NCI-H2227 (cell line): Measurements from ENCODE around the gene ITPR1.

Experiments used
- DNase-seq: peaks from one replicate; lab custom pipeline; 2025; ENCODE audit not compliant: unreplicated experiment; lab: John Stamatoyannopoulos, UW

The ITPR1 gene

DNA sequence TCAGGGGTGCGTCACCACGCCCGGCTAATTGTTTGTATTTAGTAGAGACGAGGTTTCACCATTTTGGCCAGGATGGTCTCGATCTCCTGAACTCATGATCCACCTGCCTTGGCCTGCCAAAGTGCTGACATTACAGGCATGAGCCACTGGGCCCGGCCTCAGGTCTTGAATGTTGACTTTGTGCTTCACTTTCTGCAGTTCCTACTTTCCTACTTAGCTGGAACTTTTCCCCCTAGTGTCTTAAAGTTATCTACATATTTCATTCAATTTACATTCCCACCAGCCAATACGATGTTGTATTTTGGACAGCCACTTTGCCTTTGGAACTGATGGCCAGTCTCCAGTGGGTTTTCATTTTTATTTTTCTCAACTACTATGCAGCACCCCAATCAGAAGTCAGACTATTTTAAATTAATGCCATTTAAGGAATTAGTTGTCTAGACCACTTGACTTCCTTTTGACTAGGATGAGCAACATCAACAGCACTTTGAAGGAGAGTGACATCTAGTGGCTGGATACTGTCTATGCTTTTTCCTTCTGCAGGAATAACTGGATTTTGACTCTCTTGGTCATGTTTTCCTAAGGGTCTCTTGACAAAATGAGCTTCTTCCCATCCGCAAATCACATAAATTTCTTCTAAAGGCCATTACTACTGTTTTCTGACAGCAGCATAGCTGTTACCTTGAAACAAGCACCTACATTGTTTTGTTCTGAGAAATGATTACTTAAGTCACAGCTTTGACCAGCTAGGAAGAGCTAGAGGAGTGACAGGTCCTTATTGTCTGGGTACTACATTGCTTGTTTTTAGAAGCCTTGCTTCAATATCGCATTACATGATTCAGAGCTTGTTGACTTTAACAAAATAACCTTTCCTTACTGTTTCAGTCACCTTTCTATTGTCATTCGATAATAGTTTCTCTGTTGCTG is 140.2 kb downstream of the ITPR1 start:
- peak; percentile 62 for DNase-seq

DNA sequence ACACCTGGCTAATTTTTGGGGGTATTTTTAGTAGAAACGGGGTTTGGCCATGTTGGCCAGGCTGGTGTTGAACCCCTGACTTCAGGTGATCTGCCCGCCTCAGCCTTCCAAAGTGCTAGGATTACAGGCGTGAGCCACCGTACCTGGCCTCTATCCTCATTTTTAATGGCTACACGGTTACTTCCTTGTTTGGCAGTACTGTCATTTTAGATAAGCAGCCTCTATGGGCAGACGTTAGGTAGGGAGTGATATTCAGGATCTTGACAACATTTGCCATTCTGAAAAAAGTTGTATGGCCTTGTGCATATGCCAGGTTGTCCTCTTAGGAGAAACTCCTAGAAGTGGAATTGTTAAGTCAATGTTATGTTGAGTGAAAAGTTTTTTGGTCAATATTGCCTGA is 141.7 kb downstream of the ITPR1 start:
- DNase-seq = no peak

DNA sequence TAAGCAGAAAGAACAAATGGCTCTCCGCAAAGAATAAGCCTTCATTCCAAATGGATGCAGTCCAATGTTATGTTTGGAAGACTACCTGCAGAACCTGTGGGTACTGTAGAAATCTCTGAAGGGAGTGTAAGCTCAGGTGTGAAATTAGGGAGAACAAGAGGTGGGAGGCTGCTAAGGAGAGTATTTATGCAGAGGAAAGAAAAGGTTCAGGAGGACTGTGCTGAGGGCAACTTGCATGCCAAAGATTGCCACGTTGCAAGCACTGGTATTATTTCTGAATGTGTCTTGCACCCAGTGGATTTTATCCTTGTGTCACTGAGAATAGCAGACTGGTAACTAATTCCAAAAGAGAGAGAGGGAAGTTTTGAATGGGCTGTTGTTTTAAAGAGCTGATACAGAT is 144.1 kb downstream of the ITPR1 start:
- no peak for DNase-seq

DNA sequence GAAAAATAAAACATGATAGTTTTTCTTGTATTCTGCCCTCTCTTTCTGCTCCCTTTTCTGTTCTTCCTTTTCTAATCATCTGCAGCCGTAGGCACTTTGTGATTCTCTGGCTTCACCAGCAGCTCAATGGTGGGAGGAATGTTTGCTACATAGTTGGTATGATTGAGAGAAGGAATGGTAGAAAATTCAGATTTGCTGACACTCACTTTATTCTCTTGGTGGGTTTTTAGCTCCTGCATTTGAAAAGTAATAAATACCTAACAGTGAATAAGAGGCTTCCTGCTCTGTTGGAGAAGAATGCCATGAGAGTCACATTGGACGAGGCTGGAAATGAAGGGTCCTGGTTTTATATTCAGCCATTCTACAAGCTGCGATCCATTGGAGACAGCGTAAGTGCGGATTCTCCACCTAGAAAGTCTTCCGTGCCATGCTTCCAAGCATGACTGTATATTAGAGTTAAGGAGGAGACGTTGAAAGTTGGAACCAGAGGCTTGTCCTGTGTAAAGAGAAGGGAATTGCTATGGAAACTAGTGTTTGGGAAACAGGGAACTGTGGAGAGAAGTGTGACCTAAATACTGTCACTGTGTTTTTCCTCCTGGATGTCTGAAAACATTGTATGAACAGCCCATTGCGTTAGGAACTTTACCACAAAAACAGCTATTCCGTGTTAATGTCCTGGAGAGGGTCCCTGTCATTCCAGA is 148.9 kb downstream of the ITPR1 start:
- DNase-seq = no peak

DNA sequence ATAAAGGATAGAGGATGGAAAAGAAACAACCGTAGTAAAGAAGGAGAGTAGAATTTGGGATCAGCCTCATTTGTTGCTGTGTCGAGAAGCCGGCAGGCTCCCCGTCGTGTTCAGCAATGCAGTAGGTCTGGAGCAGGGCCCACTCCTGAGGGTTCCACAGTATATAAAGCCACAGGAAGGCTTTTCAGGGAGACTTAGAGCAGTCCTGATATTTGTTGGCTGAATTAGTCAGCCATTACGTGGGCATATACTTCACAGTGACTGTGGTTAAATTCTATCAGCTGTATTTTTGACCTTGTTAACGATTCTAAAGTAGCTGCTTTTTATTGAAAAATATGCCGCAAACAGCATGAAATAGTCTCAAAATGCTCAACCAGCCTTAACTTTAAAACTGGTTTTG is 149.5 kb downstream of the ITPR1 start:
- no peak for DNase-seq

DNA sequence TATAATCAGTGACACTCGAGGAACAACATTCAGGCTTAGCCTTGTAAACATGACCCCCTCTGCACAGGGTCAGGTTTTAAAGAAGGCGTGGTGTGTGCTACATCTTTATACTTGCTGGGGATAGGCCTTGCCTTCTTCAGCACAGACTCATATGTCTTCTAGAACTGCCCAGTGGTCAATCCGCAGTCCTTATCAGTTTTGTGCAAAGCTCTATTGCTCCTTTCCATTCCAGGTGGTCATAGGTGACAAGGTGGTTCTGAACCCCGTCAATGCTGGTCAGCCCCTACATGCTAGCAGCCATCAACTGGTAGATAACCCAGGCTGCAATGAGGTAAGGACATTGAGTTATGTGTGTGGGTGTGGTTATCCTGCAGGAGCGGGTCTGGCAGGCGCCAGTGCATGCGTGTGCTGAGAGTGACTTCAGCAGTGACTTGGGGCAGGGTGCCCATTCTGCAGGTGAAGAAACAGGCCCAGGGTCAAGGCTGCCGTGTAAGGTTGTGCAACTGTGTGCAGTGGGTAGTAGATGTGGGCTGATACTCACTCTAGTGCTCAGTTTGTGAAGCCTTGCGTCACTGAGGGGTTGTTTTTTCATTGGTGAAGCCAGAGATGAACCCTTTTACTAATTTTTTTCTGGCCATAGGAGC is 150.9 kb downstream of the ITPR1 start:
- DNase-seq = no peak

DNA sequence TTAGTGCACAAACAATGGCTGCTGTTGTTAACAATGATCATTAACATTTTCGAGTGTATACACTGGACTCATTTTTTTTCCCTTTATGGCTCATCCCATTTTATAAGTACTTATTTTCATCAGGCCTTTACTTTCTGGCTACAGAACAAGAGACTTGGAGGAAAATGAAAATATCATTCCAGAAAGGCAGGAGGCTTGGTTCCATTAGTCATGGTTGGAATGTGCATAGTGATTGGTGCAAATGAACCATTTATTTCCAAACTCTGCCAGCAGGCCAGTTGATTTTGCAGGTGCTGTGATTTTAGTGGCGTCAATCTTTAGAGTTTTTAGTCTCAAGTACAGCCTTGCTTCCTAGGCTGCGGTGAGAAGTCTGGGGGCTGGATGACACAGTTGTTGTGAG is 151.8 kb downstream of the ITPR1 start:
- DNase-seq = no peak

DNA sequence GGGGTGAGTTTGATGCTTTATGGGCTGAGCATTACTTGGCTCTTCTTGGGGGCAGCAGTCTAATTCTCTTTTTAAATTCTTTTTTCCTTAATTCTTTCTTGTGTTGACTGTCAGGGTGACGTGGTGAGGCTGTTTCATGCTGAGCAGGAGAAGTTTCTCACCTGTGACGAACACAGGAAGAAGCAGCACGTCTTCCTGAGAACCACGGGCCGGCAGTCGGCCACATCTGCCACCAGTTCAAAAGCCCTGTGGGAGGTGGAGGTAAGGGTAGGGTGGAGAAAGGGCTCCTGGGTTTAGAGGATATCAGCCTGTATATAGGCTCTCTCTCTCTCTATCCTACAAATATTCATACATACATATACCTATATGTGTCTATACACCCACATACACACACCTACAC is 152.3 kb downstream of the ITPR1 start:
- no peak for DNase-seq

DNA sequence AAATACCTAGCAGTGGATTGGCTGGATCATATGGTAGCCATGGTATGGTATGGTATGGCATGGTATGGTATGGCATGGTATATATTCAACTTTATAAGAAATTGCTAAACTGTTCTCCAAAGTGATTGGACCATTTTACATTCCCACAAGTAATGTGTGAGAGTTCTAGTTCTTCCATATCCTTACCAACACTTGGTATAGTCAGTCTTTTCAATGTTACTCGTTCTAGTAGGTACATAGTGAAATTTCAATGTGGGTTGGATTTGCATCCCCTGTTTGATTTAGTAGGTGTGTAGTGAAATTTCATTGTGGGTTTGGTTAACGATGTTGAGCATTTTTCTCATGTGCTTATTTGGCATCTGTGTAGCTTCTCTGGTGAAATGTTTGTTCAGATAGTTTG is 154.3 kb downstream of the ITPR1 start:
- DNase-seq = no peak

DNA sequence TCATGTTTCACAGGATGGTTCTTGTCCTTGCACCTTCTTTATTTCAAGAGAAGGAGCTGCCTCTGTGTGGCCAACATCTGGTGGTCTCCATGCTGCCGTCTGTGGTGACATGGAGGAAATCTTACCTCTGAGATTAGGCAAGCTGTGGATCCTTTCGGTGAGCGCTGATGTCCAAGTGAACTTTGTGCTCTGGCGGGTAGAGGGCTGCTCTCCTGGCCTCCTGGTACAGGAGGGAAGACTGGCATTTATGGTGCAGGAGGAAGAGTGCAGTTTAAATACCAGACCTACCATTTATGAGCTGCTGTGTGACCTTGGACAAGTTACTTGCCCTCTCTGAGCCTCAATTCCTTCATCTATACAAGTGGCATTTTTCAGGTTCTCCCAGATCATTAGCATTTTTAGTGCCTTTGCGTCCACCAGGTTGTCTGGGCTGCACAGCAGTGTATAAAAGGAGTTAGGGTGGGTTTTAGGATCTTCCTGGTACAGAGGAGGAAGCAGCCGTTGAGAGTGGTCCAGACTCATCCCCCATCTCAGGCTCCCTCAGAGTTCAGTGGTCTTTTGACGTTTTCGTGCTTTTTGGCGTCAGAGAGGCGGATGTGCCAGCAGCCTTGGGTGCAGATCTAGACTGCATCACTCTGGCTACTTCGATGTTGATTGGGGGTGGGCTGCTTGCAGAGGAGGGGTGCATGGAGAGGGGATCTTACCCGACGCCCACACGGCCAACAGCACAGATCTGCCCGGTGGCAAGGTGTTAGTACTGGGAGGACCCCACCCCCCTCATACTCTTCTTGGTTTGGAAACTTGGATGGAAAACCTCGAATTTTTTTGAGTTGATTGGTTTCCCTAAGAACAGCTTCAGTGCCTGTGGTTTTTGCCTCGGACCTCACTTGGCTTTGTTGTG is 162.2 kb downstream of the ITPR1 start:
- no peak for DNase-seq

DNA sequence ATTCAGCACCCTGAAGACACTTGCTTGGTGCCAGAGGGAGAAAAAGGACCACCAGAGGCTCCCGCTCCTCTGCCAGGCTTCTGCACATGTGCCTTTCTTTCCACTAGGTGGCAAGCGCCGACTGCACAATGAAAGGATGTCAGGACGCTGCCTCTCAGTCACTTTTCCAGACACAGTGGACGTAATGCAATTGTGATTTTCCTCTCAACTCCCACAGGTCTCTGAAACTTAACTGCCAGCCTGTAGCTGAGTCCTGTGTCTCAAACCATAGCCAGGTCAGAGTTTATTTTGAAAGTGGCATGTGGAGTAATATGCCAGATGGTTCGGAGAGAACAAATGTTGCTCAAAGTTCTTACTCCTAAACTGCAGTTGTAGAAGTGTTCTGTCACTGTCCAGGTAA is 162.9 kb downstream of the ITPR1 start:
- DNase-seq = peak; percentile 81

DNA sequence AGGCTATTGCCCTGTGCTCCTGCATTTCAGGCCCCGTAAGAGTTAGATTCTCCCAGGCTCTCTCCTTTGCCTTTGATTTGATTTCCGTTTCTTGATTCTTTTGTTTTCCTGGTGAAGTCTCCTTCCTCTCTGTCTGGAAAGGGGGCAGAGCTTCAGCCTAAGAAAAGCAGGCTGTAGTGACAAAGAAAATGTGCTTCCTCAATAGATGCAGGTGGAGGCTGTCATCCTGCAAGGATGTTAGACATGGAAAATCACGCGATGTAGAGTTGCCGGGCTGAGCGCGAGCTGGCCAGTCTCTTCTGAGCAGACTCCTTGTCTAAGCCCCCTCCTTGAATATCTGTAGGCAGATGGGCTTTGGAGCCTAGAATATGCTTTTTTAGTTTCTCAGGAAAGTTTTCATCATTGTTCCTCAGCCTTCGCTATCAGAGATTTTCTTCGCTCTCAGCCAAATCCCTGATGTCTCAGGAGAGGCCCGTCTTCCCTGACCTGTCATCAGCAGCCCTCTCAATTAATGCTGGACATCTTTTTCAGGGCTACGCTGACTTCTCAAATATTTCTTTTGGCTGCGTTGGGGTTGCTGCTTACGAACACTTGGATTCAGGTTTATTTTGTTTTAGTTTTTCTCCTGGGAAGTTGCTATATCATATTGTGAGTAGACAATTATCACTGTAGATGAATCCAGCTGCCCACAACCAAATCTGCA is 163.6 kb downstream of the ITPR1 start:
- DNase-seq = no peak

DNA sequence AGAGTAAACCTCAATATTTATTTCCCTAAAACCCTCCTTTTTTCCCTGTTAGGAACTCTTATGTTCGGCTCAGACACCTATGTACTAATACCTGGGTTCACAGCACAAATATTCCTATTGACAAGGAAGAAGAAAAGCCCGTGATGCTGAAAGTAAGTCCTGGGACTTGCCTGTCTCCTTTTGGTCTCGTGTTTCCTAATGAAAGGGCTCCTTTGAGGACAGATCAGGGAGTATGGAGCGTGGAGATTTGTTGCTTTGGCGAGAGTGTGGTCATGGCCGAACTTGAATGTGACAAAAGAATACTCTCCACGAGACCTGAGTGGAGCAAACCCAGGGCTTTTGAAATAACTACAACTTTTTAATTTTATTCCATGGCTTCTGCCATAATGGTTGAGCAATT is 167.8 kb downstream of the ITPR1 start:
- no peak for DNase-seq

DNA sequence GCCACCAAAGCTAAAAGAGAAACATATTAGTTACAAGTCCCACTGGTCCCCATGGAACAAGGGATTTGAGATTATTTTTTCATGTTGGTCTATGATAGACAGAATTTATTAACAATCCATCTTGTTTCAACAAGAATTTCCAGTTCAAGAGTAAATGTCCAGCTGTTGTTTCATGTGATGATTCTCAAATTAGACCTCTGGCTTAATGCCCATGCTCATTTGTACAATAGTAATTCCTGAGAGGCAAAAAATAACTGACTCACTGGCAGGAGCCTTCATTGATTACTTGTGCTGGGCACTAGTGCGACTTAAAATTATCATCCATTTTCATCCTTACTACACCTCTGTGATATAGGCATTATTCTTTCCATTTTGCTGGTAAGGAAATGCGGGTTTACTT is 171.3 kb downstream of the ITPR1 start:
- DNase-seq = no peak

DNA sequence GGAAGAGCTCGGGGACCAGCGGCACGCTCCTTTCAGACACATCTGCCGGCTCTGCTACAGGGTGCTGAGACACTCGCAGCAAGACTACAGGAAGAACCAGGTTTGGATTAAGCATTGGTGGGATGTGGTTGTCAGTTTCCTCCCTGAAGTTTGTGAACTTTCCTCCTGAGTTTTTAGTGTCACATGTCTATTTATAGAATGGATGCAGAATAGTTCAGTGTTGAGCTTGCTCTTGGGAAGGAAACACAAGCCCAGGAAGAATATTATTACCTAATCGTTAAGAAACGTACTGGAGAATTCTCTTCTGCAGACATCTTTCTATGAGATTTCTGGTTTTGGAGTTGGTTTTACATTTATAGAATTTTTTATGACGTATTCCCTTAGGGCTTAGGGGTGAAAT is 172.0 kb downstream of the ITPR1 start:
- DNase-seq = no peak

DNA sequence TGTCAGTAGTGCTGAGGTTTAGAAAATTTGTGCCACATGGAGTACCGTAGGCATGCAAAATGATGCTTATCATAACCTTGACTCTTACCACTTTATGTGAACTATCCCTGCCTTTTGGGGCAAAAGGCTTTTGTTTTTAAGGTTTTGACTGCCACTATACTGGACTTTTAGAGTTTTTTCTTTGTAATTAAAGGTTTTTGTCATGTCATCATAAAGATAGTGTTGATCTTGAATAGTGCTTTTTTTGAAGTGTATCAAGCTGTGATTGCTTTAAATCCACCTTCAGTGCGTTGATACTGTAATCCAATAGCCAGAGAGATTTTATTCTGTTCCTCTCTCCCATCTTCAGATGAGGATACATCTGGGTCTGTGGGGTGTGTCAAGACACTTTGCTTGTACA is 172.9 kb downstream of the ITPR1 start:
- DNase-seq = no peak

DNA sequence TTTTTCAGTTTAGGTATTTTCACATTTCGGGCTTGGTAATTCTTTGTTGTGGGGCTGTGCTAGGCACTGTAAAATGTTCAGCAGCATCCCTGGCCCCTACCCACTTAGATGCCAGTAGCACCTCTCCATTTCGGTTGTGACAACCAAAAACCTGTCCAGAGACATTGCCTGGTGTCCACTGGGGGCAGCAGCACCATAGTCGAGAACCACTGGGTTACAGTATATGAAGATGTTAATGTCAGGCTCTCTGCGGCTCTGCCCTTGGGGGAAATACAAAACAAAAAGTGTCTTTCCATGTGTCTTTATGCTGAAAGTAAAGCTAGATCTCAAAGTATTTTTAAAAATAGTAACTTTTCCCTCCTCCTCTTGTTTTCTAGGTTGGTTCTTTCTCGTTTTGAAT is 177.2 kb downstream of the ITPR1 start:
- no peak for DNase-seq

DNA sequence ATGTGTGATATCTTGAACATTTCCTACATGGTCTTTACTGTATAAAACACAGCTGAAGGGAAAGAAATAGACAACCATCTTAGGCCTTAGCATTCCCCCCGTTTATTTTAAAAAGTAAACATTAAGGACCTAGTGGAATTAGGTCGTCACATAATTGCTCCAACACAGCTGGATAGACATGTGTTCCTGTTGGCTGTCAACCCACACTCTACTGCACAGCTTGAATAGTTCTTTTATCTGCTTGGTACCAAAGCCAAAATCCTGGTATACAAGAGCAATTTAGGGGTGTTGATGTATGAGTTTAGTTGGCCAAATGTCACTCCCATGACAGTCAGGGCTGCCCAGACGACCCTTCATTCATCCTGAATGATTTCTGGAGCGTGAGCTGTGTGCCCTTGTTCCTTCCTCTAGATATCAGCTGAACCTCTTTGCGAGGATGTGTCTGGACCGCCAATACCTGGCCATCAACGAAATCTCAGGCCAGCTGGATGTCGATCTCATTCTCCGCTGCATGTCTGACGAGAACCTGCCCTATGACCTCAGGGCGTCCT is 179.7 kb downstream of the ITPR1 start:
- no peak for DNase-seq

DNA sequence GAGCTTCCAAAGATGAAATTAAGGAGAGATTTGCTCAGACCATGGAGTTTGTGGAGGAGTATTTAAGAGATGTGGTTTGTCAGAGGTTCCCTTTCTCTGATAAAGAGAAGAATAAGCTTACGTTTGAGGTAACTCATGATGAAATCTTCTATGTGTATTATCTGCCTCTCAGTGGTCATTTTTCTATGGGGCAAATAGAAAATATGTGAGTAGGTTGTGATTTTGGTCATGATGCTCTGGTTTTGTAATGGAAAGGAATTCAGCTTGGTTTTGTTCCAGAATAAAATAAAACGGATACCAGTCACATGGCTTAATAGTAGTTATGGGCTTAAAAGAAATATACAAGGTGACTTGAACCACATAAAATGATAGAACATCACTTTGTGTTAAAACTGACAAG is 181.1 kb downstream of the ITPR1 start:
- no peak for DNase-seq

DNA sequence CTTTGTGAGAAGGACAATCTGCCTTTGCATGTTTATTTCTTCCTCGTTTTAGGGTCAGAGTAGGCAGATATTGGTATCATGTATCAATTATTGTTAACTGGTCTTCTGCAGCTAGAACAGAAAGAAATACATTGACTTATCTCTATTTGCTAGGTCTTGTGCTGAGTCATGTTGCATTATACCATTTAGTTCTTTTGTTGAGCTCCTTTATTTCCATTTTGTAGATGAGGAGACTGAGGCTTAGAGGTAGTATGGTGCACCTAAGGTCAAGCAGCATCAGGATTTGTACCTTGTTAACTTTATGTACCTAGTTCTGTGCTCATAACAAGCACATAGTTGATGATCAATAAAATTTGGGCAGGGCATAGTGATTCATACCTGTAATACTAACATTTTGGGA is 182.6 kb downstream of the ITPR1 start:
- no peak for DNase-seq
